Measurements from ENCODE around the gene UNC45A.

The UNC45A gene, protein sequence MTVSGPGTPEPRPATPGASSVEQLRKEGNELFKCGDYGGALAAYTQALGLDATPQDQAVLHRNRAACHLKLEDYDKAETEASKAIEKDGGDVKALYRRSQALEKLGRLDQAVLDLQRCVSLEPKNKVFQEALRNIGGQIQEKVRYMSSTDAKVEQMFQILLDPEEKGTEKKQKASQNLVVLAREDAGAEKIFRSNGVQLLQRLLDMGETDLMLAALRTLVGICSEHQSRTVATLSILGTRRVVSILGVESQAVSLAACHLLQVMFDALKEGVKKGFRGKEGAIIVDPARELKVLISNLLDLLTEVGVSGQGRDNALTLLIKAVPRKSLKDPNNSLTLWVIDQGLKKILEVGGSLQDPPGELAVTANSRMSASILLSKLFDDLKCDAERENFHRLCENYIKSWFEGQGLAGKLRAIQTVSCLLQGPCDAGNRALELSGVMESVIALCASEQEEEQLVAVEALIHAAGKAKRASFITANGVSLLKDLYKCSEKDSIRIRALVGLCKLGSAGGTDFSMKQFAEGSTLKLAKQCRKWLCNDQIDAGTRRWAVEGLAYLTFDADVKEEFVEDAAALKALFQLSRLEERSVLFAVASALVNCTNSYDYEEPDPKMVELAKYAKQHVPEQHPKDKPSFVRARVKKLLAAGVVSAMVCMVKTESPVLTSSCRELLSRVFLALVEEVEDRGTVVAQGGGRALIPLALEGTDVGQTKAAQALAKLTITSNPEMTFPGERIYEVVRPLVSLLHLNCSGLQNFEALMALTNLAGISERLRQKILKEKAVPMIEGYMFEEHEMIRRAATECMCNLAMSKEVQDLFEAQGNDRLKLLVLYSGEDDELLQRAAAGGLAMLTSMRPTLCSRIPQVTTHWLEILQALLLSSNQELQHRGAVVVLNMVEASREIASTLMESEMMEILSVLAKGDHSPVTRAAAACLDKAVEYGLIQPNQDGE

DNA sequence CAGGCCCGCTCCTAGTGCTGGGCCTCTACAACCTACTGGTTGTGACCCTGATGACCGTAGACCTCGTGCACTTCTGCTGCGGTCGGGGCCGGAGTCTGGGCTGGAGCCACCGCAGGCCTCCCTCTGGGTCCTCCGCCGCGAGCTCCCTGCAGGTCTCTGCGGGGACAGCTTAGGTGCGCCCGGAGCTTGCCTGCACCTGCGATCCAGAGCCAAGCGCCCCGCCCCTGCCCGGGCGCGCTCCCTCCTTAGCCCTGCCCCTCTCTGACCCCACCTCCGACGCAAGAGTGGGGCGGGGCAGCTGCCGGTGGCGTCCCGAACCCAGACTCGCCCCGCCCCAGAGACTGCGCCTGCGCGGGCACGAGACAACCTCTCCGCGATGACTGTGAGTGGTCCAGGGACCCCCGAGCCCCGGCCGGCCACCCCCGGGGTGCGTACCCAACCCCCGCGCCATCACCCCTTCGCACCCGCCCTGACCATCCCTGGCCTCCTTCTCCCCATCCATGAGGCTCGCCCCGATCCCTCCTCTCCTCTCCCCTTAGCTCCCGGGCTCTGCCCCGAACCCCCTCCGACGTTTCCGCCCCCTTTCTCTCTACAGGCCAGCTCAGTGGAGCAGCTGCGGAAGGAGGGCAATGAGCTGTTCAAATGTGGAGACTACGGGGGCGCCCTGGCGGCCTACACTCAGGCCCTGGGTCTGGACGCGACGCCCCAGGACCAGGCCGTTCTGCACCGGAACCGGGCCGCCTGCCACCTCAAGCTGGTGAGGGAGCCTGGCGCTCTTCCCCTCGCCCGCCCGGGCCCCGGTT is at the start of gene UNC45A:
UNC45A (plus strand) TSS at position 337 of the 803 bp plus-strand sequence; CDS start at position 377, 40 bp downstream.
- DNase-seq (ENCODE audit: low spot score in 2 of 2), result peak; percentile 95 to 97
- Mint-ChIP-seq H3K27ac (peak within 1 kb of the TSS; percentile 87), H3K4me1 (peaks cover 33% of the 10 kb centered on the region), H3K36me3 (peaks cover 2% of the 10 kb centered on the region), H3K4me3 (peak within 1 kb of the TSS; percentile 93), H3K27me3 (no peaks in the 10 kb centered on the region), H3K9me3 (no peaks in the 10 kb centered on the region)
- peak; percentile 72 for ATAC-seq (ENCODE audit: low read depth)

DNA sequence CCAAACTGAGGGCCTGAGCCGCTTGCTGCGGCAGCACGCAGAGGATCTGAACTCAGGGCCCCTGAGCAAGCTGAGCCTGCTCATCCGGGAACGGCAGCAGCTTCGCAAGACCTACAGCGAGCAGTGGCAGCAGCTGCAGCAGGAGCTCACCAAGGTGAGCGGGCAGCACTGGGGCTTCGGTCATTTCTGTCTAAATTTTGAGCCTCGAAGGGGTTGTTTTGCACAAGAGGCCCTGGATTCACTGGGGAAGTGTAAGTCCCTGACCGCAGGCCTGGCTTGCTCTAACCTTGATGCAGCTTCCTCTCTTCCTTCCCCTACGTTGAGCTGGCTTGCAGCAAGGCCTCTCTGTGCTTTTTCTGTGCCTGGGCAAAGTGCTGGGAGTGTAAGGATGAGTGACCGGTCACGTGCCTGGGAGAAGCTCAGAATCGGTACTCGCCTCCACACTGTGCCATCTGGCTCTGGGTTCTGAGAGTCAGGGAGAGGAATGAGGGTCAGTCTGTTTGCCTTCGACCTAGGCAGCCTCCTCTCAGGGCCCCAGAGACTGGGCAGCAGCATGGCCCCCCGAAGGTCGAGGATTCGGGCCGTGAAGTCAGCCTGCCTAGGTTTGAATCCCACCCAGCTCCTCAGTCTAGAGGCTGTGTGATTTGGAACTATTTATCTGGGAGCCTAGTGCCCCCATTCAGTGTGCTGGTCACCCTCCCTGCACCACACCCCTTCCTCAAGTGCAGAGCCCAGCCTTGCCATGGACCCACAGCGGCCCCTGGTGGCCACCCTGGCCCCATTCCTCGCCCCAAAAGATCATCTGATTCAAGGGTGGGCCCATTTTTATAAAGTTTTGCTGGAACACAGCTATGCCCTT is 49.4 kb upstream of the UNC45A start:
- Mint-ChIP-seq H3K36me3 (peaks cover 3% of the 10 kb centered on the region), H3K4me1 (peaks cover 18% of the 10 kb centered on the region), H3K9me3 (no peaks in the 10 kb centered on the region), H3K4me3 (peak overlapping the region; percentile 72), H3K27me3 (no peaks in the 10 kb centered on the region), H3K27ac (peak overlapping the region; percentile 47)
- ATAC-seq (ENCODE audit: low read depth) (peak; percentile 79), DNase-seq (ENCODE audit: low spot score in 2 of 2) (peak; percentile 82 to 89)

- H3K27ac Mint-ChIP-seq, result peak overlapping the region; percentile 47
- H3K4me3 Mint-ChIP-seq, result no peak overlapping the region
- peaks cover 3% of the 10 kb centered on the region for H3K36me3 Mint-ChIP-seq
- peaks cover 18% of the 10 kb centered on the region for H3K4me1 Mint-ChIP-seq
- no peaks in the 10 kb centered on the region for H3K27me3 Mint-ChIP-seq
- H3K9me3 Mint-ChIP-seq, result no peaks in the 10 kb centered on the region
- ATAC-seq (ENCODE audit: low read depth), result no peak
- DNase-seq (ENCODE audit: low spot score in 2 of 2), result no peak
These were observed 48.8 kb upstream of the UNC45A start for GRCh38 chr15:90886291-90886614.

DNA sequence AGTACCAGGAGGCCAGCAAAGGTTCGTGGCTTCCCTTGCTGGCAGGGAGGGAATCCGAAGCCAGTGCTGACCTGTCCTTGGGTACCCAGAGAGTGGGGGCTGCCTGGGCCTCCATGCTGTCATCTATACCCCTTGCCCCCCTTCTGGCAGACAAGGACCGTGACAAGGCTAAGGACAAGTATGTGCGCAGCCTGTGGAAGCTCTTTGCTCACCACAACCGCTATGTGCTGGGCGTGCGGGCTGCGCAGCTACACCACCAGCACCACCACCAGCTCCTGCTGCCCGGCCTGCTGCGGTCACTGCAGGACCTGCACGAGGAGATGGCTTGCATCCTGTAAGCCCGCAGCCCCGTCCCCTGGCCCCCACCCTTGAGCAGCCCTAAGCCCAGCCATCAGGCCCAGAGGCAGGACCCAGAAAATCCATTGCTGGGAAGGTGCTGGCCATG is 48.0 kb upstream of the UNC45A start:
- no peak overlapping the region for H3K4me3 Mint-ChIP-seq
- ATAC-seq (ENCODE audit: low read depth), result no peak
- peaks cover 1% of the 10 kb centered on the region for H3K36me3 Mint-ChIP-seq
- no peaks in the 10 kb centered on the region for H3K9me3 Mint-ChIP-seq
- no peak overlapping the region for H3K27ac Mint-ChIP-seq
- no peak for DNase-seq (ENCODE audit: low spot score in 2 of 2)
- H3K4me1 Mint-ChIP-seq, result peaks cover 18% of the 10 kb centered on the region
- no peaks in the 10 kb centered on the region for H3K27me3 Mint-ChIP-seq

- peaks cover 18% of the 10 kb centered on the region for H3K4me1 Mint-ChIP-seq
- H3K4me3 Mint-ChIP-seq, result no peak overlapping the region
- peaks cover 1% of the 10 kb centered on the region for H3K36me3 Mint-ChIP-seq
- no peak overlapping the region for H3K27ac Mint-ChIP-seq
- H3K27me3 Mint-ChIP-seq, result no peaks in the 10 kb centered on the region
- no peak for ATAC-seq (ENCODE audit: low read depth)
- H3K9me3 Mint-ChIP-seq, result no peaks in the 10 kb centered on the region
- no peak for DNase-seq (ENCODE audit: low spot score in 2 of 2)
These were observed 45.8 kb upstream of the UNC45A start for GRCh38 chr15:90889313-90889730.

DNA sequence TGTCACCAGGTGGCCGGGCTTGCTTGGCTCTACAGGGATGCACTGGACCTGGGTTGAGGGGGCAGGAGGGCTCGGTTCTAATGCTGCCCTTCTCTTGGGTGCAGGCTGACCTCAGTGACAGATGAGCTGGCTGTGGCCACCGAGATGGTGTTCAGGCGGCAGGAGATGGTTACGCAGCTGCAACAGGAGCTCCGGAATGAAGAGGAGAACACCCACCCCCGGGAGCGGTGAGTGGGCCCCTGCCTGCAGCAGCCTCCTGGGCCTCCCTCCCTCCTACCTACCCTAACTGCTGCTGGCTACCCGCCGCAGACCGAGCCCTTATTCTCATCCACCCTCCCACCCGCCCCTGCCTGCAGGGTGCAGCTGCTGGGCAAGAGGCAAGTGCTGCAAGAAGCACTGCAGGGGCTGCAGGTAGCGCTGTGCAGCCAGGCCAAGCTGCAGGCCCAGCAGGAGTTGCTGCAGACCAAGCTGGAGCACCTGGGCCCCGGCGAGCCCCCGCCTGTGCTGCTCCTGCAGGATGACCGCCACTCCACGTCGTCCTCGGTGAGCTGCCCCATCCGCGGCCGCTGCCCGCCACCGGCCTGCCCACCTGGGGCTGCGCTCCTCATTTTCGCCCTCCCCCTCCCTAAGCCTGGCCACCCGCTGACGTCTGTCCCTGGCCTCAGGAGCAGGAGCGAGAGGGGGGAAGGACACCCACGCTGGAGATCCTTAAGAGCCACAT is 45.2 kb upstream of the UNC45A start:
- no peak for DNase-seq (ENCODE audit: low spot score in 2 of 2)
- H3K4me1 Mint-ChIP-seq, result peaks cover 15% of the 10 kb centered on the region
- H3K36me3 Mint-ChIP-seq, result peaks cover 1% of the 10 kb centered on the region
- H3K27me3 Mint-ChIP-seq, result no peaks in the 10 kb centered on the region
- no peak overlapping the region for H3K27ac Mint-ChIP-seq
- H3K4me3 Mint-ChIP-seq, result no peak overlapping the region
- no peak for ATAC-seq (ENCODE audit: low read depth)
- no peaks in the 10 kb centered on the region for H3K9me3 Mint-ChIP-seq

GRCh38 chr15:90890839-90891238 is 44.2 kb upstream of the UNC45A start:
- Mint-ChIP-seq H3K27ac (no peak overlapping the region), H3K27me3 (no peaks in the 10 kb centered on the region), H3K4me1 (peaks cover 9% of the 10 kb centered on the region), H3K36me3 (peaks cover 3% of the 10 kb centered on the region), H3K9me3 (no peaks in the 10 kb centered on the region), H3K4me3 (no peak overlapping the region)
- DNase-seq (ENCODE audit: low spot score in 2 of 2), result no peak
- no peak for ATAC-seq (ENCODE audit: low read depth)

- ATAC-seq (ENCODE audit: low read depth) (no peak), DNase-seq (ENCODE audit: low spot score in 2 of 2) (no peak)
- H3K4me1 Mint-ChIP-seq, result peaks cover 10% of the 10 kb centered on the region
- no peak overlapping the region for H3K27ac Mint-ChIP-seq
- no peak overlapping the region for H3K4me3 Mint-ChIP-seq
- H3K27me3 Mint-ChIP-seq, result no peaks in the 10 kb centered on the region
- peaks cover 3% of the 10 kb centered on the region for H3K36me3 Mint-ChIP-seq
- H3K9me3 Mint-ChIP-seq, result no peaks in the 10 kb centered on the region
These were observed 43.6 kb upstream of the UNC45A start for GRCh38 chr15:90891346-90891949.

GRCh38 chr15:90892023-90892422 is 43.1 kb upstream of the UNC45A start:
- H3K27ac Mint-ChIP-seq, result no peak overlapping the region
- H3K27me3 Mint-ChIP-seq, result no peaks in the 10 kb centered on the region
- no peaks in the 10 kb centered on the region for H3K9me3 Mint-ChIP-seq
- ATAC-seq (ENCODE audit: low read depth), result no peak
- peaks cover 3% of the 10 kb centered on the region for H3K36me3 Mint-ChIP-seq
- no peak overlapping the region for H3K4me3 Mint-ChIP-seq
- DNase-seq (ENCODE audit: low spot score in 2 of 2), result no peak
- peaks cover 16% of the 10 kb centered on the region for H3K4me1 Mint-ChIP-seq

DNA sequence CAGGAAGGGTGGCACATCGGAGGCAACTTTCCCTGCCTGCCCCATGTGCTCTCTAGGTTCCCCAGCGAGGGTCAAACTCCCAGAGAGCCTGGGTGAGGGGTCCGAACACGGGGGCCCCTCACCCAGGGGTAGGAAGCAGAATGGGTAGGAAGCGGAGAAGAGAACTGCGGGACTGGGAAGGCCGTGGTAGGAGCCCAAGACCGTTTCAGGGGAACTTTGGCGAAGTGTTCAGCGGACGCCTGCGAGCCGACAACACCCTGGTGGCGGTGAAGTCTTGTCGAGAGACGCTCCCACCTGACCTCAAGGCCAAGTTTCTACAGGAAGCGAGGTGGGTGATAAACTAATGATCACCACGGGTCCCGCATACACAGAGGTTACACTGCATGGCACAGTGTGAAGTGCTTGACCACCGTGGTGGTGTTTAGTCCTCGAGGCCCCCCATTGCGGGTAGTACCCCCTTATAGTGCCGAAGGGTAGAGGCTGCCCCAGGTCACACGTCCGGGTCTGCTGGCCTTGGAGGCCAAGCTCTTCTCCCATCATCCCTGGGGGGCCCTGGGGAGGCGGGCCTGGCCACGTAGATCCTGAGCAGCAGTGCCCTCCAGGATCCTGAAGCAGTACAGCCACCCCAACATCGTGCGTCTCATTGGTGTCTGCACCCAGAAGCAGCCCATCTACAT is 42.4 kb upstream of the UNC45A start:
- Mint-ChIP-seq H3K4me3 (no peak overlapping the region), H3K4me1 (peaks cover 18% of the 10 kb centered on the region), H3K27ac (no peak overlapping the region), H3K9me3 (no peaks in the 10 kb centered on the region), H3K27me3 (no peaks in the 10 kb centered on the region), H3K36me3 (peaks cover 3% of the 10 kb centered on the region)
- DNase-seq (ENCODE audit: low spot score in 2 of 2), result no peak
- no peak for ATAC-seq (ENCODE audit: low read depth)

GRCh38 chr15:90893175-90894090 is 41.7 kb upstream of the UNC45A start:
- ATAC-seq (ENCODE audit: low read depth) (no peak), DNase-seq (ENCODE audit: low spot score in 2 of 2) (no peak)
- H3K27me3 Mint-ChIP-seq, result no peaks in the 10 kb centered on the region

More at GRCh38 chr15:90893175-90894090, 41.7 kb upstream of the UNC45A start:
- Mint-ChIP-seq H3K4me3 (no peak overlapping the region), H3K4me1 (peaks cover 20% of the 10 kb centered on the region), H3K27ac (no peak overlapping the region), H3K36me3 (peaks cover 2% of the 10 kb centered on the region), H3K9me3 (no peaks in the 10 kb centered on the region)
